ENCODE results near the gene TRIO. TPM values are rescaled to one million over a fixed set of nuclear protein-coding genes. Genes with fewer than 3 reads are reported as not detected.

The TRIO gene
- total RNA-seq, 2 donors from 2014 or later, result 62.0 to 137 TPM

DNA sequence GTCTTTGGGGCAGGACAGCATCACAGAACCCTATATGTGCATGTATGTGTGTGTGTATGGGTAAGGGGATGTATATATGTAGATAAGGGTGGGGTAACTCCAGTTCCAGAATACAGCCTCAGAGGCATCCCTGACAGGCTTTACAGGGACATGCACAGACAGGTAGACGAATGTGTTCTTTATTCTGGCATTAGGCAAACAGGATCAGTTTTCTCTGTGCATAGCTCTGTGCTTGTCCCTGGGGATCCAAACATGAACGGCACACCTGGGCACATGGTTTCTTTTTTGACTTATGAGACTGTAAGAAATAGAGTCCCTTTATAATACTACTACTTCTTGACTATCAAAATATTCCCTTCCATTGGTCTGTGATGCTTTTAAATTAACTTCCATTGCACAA is 120.6 kb downstream of the TRIO start:
- Histone ChIP-seq H3K27ac (no peak overlapping the region), H3K27me3 (no peaks in the 10 kb centered on the region), H3K4me3 (no peak overlapping the region), H3K4me1 (peaks cover 2% of the 10 kb centered on the region), H3K9me3 (no peaks in the 10 kb centered on the region), H3K36me3 (replicated peaks in 1 of 2; ENCODE audit: insufficient read depth in 1 of 2, low read depth in 2 of 2) (no peaks in the 10 kb centered on the region)
- WGBS, 2 donors, result 76 to 78% methylated on average over 2 of the region's 2 CpGs
- intact Hi-C loops (cut with DNase I), result no loop called here
- TF ChIP-seq POLR2A (IDR thresholded peaks at IDR 0.05), result no peak
- TF ChIP-seq, protein P1, sequence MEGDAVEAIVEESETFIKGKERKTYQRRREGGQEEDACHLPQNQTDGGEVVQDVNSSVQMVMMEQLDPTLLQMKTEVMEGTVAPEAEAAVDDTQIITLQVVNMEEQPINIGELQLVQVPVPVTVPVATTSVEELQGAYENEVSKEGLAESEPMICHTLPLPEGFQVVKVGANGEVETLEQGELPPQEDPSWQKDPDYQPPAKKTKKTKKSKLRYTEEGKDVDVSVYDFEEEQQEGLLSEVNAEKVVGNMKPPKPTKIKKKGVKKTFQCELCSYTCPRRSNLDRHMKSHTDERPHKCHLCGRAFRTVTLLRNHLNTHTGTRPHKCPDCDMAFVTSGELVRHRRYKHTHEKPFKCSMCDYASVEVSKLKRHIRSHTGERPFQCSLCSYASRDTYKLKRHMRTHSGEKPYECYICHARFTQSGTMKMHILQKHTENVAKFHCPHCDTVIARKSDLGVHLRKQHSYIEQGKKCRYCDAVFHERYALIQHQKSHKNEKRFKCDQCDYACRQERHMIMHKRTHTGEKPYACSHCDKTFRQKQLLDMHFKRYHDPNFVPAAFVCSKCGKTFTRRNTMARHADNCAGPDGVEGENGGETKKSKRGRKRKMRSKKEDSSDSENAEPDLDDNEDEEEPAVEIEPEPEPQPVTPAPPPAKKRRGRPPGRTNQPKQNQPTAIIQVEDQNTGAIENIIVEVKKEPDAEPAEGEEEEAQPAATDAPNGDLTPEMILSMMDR (IDR thresholded peaks at IDR 0.05), result no peak
- DNase-seq (no peak), ATAC-seq (no peak)

DNA sequence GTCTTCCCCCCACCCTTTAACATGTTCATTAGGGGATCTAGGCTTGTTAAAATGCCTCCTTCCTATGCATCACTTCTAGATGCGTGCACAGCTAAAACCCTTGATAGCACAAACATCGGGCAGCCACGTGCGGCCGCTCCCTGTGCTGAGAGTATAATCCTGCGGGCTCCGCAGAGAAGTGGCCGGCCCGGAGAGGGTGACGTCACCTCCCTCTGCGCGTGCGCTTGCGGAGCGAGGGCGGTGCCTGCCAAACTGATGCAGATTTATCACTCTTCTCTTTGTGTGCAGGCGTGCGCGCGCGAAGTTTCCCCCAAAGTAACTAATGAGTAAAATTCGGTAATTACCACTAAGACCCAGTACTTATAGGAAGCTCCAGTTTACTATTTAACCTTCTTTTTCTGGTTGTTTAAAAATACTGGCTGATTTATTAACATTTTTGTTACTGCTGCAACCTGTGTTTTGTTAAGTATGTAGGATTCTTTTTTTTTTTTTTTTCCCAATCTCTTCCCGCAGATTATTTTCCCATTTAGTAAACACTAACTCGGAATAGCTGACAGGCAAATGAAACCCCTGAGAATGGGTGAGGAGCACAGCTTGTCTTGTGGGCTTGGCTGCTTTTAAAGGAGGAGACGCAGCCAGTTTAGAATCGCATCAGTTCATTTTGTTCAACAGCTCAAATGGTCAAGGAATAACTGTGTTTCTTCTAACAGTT is 121.6 kb downstream of the TRIO start:
- intact Hi-C loops (cut with DNase I), result no loop called here
- peak; percentile 89 to 94 (median 90) for DNase-seq
- Histone ChIP-seq H3K4me3 (no peak overlapping the region), H3K27me3 (no peaks in the 10 kb centered on the region), H3K27ac (peak overlapping the region in 3 of 4 donors; percentile 25 to 35 (median 34)), H3K36me3 (replicated peaks in 1 of 2; ENCODE audit: insufficient read depth in 1 of 2, low read depth in 2 of 2) (no peaks in the 10 kb centered on the region), H3K4me1 (peaks cover 10% of the 10 kb centered on the region), H3K9me3 (no peaks in the 10 kb centered on the region)
- peak; percentile 99 for ATAC-seq
- peak in 1 of 3 donors; percentile 31 for TF ChIP-seq POLR2A (IDR thresholded peaks at IDR 0.05)
- TF ChIP-seq, protein P1 (IDR thresholded peaks at IDR 0.05), result peak in 2 of 7 experiments; percentile 9 to 10
- 3 to 4% methylated on average over 26 of the region's 26 CpGs for WGBS, 2 donors

DNA sequence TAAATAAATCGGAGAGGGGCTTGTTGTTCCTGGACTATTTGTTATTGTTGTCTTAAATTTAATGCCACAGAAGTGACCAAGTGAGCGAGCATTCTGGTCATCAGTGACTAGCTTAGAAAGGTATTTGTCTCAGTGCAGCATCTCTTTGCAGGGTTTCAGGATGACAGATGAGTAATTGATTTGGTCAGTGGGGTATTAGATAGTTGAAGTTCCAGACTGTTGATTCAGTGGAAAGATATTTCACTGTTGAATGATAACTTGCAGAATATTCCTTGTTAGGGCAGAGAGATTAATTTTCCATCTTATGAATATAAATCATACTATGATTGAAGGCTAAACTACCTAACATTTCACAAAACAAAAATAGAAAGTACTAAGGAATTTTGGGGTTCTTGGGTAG is 122.4 kb downstream of the TRIO start:
- no peaks in the 10 kb centered on the region for H3K9me3 ChIP-seq
- no peak overlapping the region for H3K4me3 ChIP-seq
- no peak for ATAC-seq
- no peak for DNase-seq
- peak overlapping the region in 1 of 4 donors; percentile 34 for H3K27ac ChIP-seq
- peaks cover 14% of the 10 kb centered on the region for H3K4me1 ChIP-seq
- H3K36me3 ChIP-seq (replicated peaks in 1 of 2; ENCODE audit: insufficient read depth in 1 of 2, low read depth in 2 of 2), result no peaks in the 10 kb centered on the region
- WGBS, 2 donors, result 68 to 76% methylated on average over 2 of the region's 2 CpGs
- no peaks in the 10 kb centered on the region for H3K27me3 ChIP-seq
- intact Hi-C loops (cut with DNase I), result no loop called here
- no peak for TF ChIP-seq POLR2A (IDR thresholded peaks at IDR 0.05)
- TF ChIP-seq, protein P1 (IDR thresholded peaks at IDR 0.05), result no peak

DNA sequence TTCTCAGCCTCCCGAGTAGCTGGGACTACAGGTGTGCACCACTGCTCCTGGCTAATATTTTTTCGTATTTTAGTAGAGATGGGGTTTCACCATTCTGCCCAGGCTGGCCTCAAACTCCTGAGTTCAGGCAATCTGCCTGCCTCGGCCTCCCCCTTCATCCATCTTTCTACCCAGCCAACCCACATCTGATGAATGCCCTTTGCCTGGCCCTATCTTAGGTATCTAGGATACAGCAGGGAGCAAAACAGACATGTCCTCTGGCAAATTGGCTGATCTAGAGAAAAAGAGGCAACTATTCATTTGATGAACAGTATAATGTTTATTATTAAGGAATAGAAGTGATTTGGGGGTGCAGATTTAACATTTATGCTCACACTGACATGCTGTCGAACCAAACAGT is 123.0 kb downstream of the TRIO start:
- no peak overlapping the region for H3K27ac ChIP-seq
- H3K27me3 ChIP-seq, result no peaks in the 10 kb centered on the region
- H3K4me3 ChIP-seq, result no peak overlapping the region
- TF ChIP-seq POLR2A (IDR thresholded peaks at IDR 0.05), result no peak
- TF ChIP-seq, protein P1 (IDR thresholded peaks at IDR 0.05), result no peak
- peaks cover 14% of the 10 kb centered on the region for H3K4me1 ChIP-seq
- H3K9me3 ChIP-seq, result no peaks in the 10 kb centered on the region
- ATAC-seq (no peak), DNase-seq (no peak)
- WGBS, 2 donors, result 88% methylated on average over 4 of the region's 4 CpGs
- intact Hi-C loops (cut with DNase I), result no loop called here
- H3K36me3 ChIP-seq (replicated peaks in 1 of 2; ENCODE audit: insufficient read depth in 1 of 2, low read depth in 2 of 2), result no peaks in the 10 kb centered on the region

DNA sequence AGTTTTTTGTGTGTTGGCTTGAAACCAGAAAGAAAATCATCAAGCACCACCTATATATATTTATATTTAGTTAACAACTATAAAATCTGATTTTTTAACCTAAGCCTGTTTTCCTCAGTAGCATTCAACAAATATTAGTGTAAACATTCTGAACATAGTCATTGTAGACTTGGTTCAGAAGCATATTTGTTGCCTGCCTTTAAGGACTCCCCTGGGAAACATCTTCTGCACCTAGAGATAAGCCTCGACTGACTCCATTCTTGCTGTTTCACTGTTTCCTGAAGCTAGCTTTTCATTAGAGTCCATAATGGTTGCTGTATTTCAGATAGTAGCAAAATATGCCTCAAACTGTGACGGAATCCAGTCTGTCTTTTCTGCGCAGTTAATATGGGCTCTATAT is 123.5 kb downstream of the TRIO start:
- Histone ChIP-seq H3K27me3 (no peaks in the 10 kb centered on the region), H3K36me3 (replicated peaks in 1 of 2; ENCODE audit: insufficient read depth in 1 of 2, low read depth in 2 of 2) (no peaks in the 10 kb centered on the region), H3K9me3 (no peaks in the 10 kb centered on the region), H3K27ac (no peak overlapping the region), H3K4me3 (no peak overlapping the region), H3K4me1 (peaks cover 17% of the 10 kb centered on the region)
- TF ChIP-seq, protein P1 (IDR thresholded peaks at IDR 0.05), result no peak
- no peak for TF ChIP-seq POLR2A (IDR thresholded peaks at IDR 0.05)
- DNase-seq, result no peak
- no peak for ATAC-seq
- intact Hi-C loops (cut with DNase I), result no loop called here
- 34 to 36% methylated on average over 3 of the region's 3 CpGs for WGBS, 2 donors
